ENCODE results near the gene BOLA2.
"Not testable (repeated sequence)": the region's sequence is repeated elsewhere in the genome, so short reads cannot be mapped to it uniquely, and the experiment has no call there.

Gene BOLA2

DNA sequence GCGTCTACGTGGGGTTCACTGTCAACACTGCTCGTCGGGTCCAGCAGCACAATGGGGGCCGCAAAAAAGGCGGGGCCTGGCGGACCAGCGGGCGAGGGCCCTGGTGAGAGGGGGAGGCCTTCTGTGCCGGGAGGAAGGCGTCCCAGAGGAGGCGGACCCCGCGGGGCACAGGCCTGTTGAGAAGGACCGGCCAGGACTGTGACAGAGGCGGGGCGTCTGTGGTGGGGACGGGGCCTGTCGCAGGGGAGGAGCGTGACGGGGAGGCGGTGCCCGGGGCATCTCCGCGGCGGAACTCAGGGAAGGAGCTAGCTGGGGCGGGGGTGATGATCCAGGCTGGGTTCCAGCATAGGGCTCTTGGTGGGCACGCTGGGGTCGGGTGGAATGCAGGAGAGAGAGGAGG, 677 bp upstream of the BOLA2 start:
- H3K4me3 ChIP-seq (ENCODE audit: low read depth in 1 of 2, low read length in 2 of 2); H3K9ac ChIP-seq (ENCODE audit: low read depth in 1 of 2, low read length in 2 of 2); H3K27ac ChIP-seq (ENCODE audit: low read depth, low read length); H3K36me3 ChIP-seq (ENCODE audit: control insufficient read depth in 1 of 2, insufficient read depth in 2 of 2, low read length in 2 of 2); H3K4me1 ChIP-seq (ENCODE audit: control insufficient read depth in 1 of 2, insufficient read depth in 2 of 2, low read length in 2 of 2); H3K27me3 ChIP-seq (ENCODE audit: control insufficient read depth in 1 of 2, insufficient read depth in 2 of 2, low read length in 2 of 2); H3K9me3 ChIP-seq (ENCODE audit: control insufficient read depth in 1 of 2, low read length in 2 of 2): not testable (repeated sequence)

DNA sequence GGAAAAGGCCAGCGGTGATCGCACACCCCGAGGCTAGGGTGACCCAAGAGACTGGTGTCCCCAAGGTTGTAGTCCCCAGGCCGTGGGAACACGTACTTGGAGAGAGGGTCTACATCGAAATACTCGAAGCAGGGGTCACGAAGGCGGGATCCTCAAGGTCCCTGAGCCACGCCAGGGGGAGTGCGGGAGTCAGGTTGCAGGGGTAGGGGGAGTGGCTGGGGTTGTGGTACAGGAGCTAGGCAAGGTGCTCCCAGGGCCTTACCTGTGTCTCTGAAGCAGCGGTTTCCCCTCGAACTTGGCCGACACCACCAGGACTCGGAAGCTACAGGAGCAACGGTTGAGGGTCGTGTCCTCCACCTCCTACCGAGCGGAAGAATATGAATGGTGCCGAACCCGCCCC, 397 bp downstream of the BOLA2 start:
- not testable (repeated sequence) for H3K4me1 ChIP-seq (ENCODE audit: control insufficient read depth in 1 of 2, insufficient read depth in 2 of 2, low read length in 2 of 2); H3K27me3 ChIP-seq (ENCODE audit: control insufficient read depth in 1 of 2, insufficient read depth in 2 of 2, low read length in 2 of 2); H3K9ac ChIP-seq (ENCODE audit: low read depth in 1 of 2, low read length in 2 of 2); H3K36me3 ChIP-seq (ENCODE audit: control insufficient read depth in 1 of 2, insufficient read depth in 2 of 2, low read length in 2 of 2); H3K4me3 ChIP-seq (ENCODE audit: low read depth in 1 of 2, low read length in 2 of 2); H3K9me3 ChIP-seq (ENCODE audit: control insufficient read depth in 1 of 2, low read length in 2 of 2); H3K27ac ChIP-seq (ENCODE audit: low read depth, low read length)

DNA sequence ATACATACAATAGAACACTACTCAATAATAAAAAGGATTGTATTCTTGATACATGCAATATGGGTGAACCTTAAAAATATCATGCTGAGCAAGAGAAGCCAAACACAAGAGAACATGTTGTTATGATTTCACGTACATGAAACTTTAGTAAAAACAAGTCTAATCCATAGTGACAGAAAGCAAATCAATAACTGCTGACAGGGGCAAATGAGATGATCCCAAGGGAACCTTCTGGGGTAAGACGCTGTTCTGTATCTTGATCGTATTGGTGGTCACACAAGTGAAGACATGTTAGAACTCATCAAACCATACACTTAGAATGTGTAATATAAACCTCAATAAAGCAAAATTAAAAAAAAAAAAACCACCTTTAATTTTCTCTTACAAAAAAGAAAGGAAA, 28.8 kb downstream of the BOLA2 start:
- not testable (repeated sequence) for H3K4me1 ChIP-seq (ENCODE audit: control insufficient read depth in 1 of 2, insufficient read depth in 2 of 2, low read length in 2 of 2); H3K9ac ChIP-seq (ENCODE audit: low read depth in 1 of 2, low read length in 2 of 2); H3K27me3 ChIP-seq (ENCODE audit: control insufficient read depth in 1 of 2, insufficient read depth in 2 of 2, low read length in 2 of 2); H3K36me3 ChIP-seq (ENCODE audit: control insufficient read depth in 1 of 2, insufficient read depth in 2 of 2, low read length in 2 of 2); H3K4me3 ChIP-seq (ENCODE audit: low read depth in 1 of 2, low read length in 2 of 2); H3K27ac ChIP-seq (ENCODE audit: low read depth, low read length); H3K9me3 ChIP-seq (ENCODE audit: control insufficient read depth in 1 of 2, low read length in 2 of 2)

DNA sequence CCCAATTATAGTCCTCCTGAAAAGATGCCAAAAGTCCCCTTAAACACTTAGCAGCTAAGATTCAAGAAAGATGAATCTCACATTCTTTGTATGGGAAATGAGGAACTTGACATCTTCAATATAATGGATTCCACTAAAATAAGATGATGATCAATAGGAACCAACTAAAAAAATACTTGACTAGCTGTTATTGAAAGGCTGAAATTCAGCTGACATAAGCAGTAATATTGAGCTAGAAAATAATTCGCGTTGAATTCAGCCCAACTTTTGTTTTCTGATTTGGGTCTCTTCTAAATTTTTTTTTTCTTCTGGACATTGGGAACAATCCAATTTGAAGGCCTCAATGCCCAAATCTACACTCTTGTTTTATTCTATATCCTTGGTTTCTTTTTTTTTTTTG, 30.6 kb downstream of the BOLA2 start:
- H3K4me3 ChIP-seq (ENCODE audit: low read depth in 1 of 2, low read length in 2 of 2); H3K9me3 ChIP-seq (ENCODE audit: control insufficient read depth in 1 of 2, low read length in 2 of 2); H3K4me1 ChIP-seq (ENCODE audit: control insufficient read depth in 1 of 2, insufficient read depth in 2 of 2, low read length in 2 of 2); H3K9ac ChIP-seq (ENCODE audit: low read depth in 1 of 2, low read length in 2 of 2); H3K27ac ChIP-seq (ENCODE audit: low read depth, low read length); H3K27me3 ChIP-seq (ENCODE audit: control insufficient read depth in 1 of 2, insufficient read depth in 2 of 2, low read length in 2 of 2); H3K36me3 ChIP-seq (ENCODE audit: control insufficient read depth in 1 of 2, insufficient read depth in 2 of 2, low read length in 2 of 2): not testable (repeated sequence)

DNA sequence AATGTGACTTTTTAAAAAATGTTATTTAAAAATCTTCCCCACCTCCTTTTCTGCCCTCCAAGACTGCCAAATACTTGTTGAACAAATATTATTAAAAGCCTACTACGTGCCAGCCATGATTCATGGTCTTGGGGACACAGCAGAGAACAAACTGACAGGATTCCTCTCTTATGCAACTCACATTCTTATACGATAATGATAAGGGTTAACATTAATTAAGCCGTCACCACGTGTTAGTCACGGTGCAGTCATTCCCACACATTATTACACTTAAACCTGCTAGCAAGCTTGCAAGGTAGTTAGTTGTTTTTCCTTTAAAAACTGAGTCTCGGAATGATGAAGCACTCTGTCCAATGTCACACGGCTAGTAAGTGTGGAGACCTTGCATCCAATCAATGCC, 48.9 kb downstream of the BOLA2 start:
- not testable (repeated sequence) for H3K4me1 ChIP-seq (ENCODE audit: control insufficient read depth in 1 of 2, insufficient read depth in 2 of 2, low read length in 2 of 2); H3K9ac ChIP-seq (ENCODE audit: low read depth in 1 of 2, low read length in 2 of 2); H3K36me3 ChIP-seq (ENCODE audit: control insufficient read depth in 1 of 2, insufficient read depth in 2 of 2, low read length in 2 of 2); H3K27me3 ChIP-seq (ENCODE audit: control insufficient read depth in 1 of 2, insufficient read depth in 2 of 2, low read length in 2 of 2); H3K9me3 ChIP-seq (ENCODE audit: control insufficient read depth in 1 of 2, low read length in 2 of 2); H3K27ac ChIP-seq (ENCODE audit: low read depth, low read length); H3K4me3 ChIP-seq (ENCODE audit: low read depth in 1 of 2, low read length in 2 of 2)
